ENCODE data around the gene DHRS13.

Gene DHRS13, protein sequence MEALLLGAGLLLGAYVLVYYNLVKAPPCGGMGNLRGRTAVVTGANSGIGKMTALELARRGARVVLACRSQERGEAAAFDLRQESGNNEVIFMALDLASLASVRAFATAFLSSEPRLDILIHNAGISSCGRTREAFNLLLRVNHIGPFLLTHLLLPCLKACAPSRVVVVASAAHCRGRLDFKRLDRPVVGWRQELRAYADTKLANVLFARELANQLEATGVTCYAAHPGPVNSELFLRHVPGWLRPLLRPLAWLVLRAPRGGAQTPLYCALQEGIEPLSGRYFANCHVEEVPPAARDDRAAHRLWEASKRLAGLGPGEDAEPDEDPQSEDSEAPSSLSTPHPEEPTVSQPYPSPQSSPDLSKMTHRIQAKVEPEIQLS

DNA sequence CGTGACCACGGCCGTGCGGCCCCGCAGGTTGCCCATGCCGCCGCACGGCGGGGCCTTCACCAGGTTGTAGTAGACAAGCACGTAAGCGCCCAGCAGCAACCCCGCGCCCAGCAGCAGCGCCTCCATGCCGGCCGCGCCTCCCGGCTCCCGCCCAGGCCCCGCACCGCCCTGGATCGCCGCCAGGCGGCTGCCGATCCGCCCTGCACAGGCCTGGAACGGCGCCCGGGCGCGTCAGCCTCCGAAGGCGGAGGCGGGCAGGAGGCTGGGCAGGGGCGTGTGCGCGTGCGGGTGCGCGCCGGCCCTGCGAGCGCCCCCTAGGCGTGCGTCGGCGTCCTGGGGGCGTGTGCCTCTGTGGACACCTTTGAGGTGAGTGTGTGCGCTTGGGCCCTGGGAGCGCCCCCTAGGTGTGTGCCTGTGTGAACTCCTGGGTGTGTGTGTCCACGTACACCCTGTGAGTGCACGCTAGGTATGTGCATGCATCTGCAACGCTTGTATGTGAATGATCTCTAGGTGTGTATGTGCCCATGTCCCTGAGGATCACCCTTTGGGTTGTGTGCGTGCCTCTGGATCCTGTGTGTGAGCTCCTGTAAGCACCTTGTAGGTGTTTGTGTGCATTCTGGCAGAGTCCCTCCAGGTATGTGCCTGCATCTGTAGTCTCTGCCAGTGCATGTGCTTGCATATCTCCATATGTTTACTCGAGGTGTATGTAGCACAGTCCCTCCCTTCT lies at the start of gene DHRS13:
Gene DHRS13 (minus strand): TSS at position 261 of the 727 bp plus-strand sequence. CDS start 135 bp downstream, at position 126.
- Histone ChIP-seq H3K9ac (ENCODE audit: low read depth, low read length) (peak within 1 kb of the TSS; percentile 91), H3K4me3 (ENCODE audit: low read length) (peak within 1 kb of the TSS; percentile 77), H3K4me1 (ENCODE audit: insufficient read depth, low read length) (peaks cover 10% of the 10 kb centered on the region; the same call in 1 of the 2 replicates), H3K9me3 (ENCODE audit: insufficient read depth, low read depth, low read length) (no peaks in the 10 kb centered on the region), H3K36me3 (ENCODE audit: insufficient read depth, low read depth, low read length) (peaks cover 42% of the 10 kb centered on the region), H3K27me3 (ENCODE audit: insufficient read depth, low read length) (peaks cover 6% of the 10 kb centered on the region; the same call in 1 of the 2 replicates), H3K27ac (ENCODE audit: low read length) (no peak within 1 kb of the TSS)

DNA sequence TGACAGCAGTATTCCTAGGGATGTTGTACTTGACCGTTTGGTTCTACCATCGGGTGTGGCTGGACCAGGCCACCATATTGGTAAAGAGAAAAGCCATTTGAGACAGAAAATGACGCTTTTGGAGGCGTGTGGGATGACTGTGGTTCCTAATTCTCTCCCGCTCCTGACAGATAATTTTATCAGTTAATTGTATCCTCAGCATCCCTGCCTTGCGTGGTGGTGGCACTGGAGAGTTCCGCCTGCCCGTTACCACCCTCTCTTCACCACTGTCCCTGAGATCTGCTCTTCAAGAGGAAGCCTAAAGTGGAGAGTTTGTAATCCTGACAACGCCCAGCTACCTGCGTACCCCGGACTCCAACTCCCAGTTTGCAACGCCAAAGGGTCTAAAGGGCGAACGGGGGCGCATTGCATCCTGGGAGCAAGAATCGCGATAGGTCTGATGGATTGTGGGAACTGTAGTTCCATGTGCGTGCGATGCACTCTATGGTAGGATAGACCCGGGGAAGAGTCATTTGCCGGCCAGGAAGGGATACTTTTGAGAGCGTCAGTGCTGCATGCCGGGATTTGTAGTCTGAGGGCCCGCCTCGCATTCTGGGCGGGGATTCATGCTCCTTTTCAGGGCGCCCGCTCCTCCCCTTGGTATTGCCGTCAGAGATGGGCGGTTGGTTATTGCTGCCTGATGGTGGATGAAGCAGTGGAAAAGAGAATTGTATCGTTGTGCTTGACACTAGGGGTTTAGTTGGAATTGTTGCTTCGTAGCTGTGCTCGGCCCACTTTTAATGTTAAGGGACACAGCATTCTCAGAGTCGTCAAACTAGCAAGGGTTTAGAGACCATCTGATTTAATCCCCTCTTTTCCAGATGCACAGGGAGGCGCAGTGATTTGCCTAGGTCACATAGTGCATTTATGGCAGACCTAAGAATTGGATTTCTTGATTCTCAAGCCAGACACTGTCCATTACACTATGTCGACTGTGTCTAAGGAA lies 49.4 kb upstream of the DHRS13 start:
- no peaks in the 10 kb centered on the region for H3K27me3 ChIP-seq (ENCODE audit: insufficient read depth, low read length)
- H3K36me3 ChIP-seq (ENCODE audit: insufficient read depth, low read depth, low read length) = peaks cover 14% of the 10 kb centered on the region; the same call in 1 of the 2 replicates
- peaks cover 18% of the 10 kb centered on the region for H3K4me1 ChIP-seq (ENCODE audit: insufficient read depth, low read length)
- no peaks in the 10 kb centered on the region for H3K9me3 ChIP-seq (ENCODE audit: insufficient read depth, low read depth, low read length)
- H3K27ac ChIP-seq (ENCODE audit: low read length) = peak overlapping the region; percentile 89
- H3K9ac ChIP-seq (ENCODE audit: low read depth, low read length) = peak overlapping the region; percentile 89
- H3K4me3 ChIP-seq (ENCODE audit: low read length) = peak overlapping the region; percentile 84

DNA sequence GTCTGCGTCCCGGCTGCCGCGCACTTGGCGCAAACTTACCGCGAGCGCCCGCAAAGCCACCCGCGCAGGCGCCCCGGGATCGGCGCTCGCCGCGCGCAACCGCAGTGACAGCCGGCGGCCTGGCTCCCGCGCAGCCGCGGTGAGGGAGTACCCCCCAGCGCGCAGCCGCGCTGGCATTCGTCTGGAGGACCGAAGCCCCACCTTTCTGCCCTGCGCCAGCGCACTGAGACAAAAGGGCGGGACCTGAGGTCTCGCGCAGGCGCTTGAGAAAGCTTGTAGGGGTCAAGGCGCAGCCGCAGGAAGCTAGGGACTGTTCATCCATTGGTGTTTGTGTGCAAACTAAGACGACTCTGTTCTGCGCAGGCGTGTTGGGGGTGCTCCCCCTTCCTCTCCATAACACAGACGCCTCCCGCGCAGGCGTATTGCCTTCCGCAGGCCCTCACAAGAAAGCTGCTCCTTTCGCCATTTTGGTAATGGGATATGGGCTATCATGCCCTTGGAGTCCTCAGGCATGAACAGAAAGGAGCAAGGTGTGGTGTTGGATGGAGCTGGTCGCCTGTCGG lies 48.6 kb upstream of the DHRS13 start, which contains the start of gene PHF12:
Gene PHF12 (minus strand): TSS at position 91 of the 563 bp plus-strand sequence. CDS start 558 bp downstream, outside the sequence.
- H3K27ac ChIP-seq (ENCODE audit: low read length) = peak within 1 kb of the TSS; percentile 89
- peak within 1 kb of the TSS; percentile 97 for H3K9ac ChIP-seq (ENCODE audit: low read depth, low read length)
- peaks cover 18% of the 10 kb centered on the region for H3K4me1 ChIP-seq (ENCODE audit: insufficient read depth, low read length)
- no peaks in the 10 kb centered on the region for H3K27me3 ChIP-seq (ENCODE audit: insufficient read depth, low read length)
- peak within 1 kb of the TSS; percentile 84 for H3K4me3 ChIP-seq (ENCODE audit: low read length)
- no peaks in the 10 kb centered on the region for H3K9me3 ChIP-seq (ENCODE audit: insufficient read depth, low read depth, low read length)
- H3K36me3 ChIP-seq (ENCODE audit: insufficient read depth, low read depth, low read length) = peaks cover 20% of the 10 kb centered on the region; the same call in 1 of the 2 replicates

DNA sequence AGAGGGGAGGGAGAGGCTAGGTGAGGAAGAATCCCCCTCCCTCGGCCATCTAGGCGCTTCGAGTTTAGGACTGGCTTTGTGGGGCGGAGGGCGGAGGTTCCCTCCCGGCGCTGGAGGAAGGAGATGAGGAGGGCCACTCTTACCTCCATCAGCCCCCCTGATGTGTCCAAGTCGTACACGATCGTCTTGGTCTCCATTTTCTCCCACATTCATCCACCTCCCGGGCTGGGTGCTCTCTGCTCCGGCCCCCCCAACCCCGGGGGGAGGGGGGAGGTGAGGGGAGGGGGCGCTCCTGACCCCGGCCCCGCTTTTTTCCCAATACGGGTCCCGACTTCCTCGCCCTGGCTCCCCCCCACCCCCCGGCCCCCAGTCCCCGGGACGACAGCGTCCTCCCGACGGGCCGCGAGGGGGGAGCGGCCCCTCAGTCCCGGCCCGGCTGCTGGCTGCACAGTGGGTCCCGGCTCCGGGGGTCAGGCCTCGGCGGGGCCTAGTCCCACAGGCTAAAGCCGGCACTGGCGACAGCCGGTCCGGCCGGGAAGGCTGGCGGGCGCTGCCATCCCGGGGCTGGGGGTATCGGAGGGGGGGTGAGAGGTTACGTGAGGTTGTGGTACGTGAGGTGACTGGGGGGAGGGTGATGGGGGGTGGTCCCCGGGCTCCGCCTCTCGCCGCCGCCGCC lies 48.0 kb upstream of the DHRS13 start:
- Histone ChIP-seq H3K27me3 (ENCODE audit: insufficient read depth, low read length) (no peaks in the 10 kb centered on the region), H3K9ac (ENCODE audit: low read depth, low read length) (peak overlapping the region; percentile 97), H3K9me3 (ENCODE audit: insufficient read depth, low read depth, low read length) (no peaks in the 10 kb centered on the region), H3K4me3 (ENCODE audit: low read length) (peak overlapping the region; percentile 84), H3K36me3 (ENCODE audit: insufficient read depth, low read depth, low read length) (peaks cover 26% of the 10 kb centered on the region; the same call in 1 of the 2 replicates), H3K4me1 (ENCODE audit: insufficient read depth, low read length) (peaks cover 18% of the 10 kb centered on the region), H3K27ac (ENCODE audit: low read length) (peak overlapping the region; percentile 80)

DNA sequence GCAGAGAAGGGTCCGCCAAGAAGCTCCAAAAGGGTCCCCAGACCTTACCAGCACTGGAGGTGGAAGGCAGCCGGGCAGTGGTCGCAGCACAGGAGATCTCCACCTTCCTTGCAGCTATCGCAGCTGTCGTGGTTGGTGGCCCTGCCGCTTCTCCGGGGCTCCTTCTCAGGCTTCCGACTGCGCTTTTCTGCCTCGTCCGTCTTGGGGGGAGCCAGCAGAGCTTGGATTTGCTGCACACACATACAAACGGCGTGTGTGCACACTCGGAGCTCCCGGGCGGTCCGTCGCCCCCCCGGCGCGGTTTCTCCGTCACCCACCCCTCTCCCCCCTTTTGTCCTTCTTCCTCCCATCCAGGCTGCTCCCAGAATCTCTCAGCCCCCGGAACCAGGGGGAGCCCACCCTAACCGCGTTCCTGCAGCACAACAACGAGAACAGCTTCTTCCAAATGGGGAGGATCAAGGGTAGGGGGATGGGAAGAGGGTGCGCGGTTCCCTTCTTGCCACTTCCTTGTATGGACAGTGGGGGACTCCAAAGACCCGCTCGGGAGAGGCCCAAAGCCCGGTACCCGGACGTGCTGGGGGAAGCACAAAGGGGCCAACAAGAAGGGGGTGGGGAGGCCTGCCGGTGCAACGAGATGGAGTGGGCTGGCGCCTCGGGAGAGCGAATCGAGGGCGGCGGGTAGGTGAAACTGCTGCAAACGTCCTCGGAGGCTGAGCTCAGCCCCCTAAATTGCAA lies 47.3 kb upstream of the DHRS13 start:
- Histone ChIP-seq H3K27ac (ENCODE audit: low read length) (peak overlapping the region; percentile 80), H3K9me3 (ENCODE audit: insufficient read depth, low read depth, low read length) (no peaks in the 10 kb centered on the region), H3K4me1 (ENCODE audit: insufficient read depth, low read length) (peaks cover 18% of the 10 kb centered on the region), H3K27me3 (ENCODE audit: insufficient read depth, low read length) (no peaks in the 10 kb centered on the region), H3K36me3 (ENCODE audit: insufficient read depth, low read depth, low read length) (peaks cover 29% of the 10 kb centered on the region; the same call in 1 of the 2 replicates), H3K9ac (ENCODE audit: low read depth, low read length) (peak overlapping the region; percentile 97), H3K4me3 (ENCODE audit: low read length) (peak overlapping the region; percentile 84)

DNA sequence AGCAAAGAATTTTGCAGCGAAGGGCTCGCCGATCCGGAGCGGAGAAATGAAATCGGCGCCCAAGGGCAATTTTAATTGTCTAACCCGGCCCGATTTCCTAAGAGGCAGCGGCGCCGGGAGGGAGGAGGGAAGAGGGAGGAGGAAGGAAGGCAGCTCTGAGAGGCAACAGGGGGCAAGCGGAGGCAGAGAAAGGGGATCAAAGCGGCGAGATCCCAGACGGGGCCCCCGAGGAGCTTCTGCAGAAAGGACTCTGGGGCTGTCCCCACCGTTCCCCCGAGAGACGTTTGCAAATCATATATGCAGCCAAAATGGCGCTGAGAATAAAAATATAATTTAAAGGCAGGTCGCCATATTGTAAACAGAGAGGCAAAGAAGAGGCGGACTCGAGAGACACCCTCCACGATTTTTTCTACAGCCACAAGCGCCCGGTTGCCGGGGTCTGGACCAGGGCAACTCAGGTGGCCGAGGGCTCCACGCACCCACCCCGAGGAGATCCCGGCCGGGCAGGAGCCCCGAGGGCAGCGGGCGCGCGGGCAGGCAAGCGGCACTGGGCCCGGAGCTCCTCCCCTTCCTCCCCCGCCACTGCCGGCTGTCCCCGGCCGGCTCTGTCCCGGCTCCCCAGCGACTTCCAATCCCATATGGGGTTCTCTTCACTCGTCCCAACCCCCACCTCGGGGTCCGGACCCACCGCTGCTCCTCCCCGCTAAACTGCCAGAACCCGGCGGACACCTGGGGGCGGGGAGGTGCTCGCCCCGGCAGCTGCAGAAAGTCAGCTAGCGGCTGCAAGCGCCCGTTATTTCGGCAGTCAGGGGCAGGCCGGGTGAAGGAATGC lies 46.5 kb upstream of the DHRS13 start:
- H3K4me3 ChIP-seq (ENCODE audit: low read length) = peak overlapping the region; percentile 84
- peaks cover 36% of the 10 kb centered on the region; the same call in 1 of the 2 replicates for H3K36me3 ChIP-seq (ENCODE audit: insufficient read depth, low read depth, low read length)
- H3K27me3 ChIP-seq (ENCODE audit: insufficient read depth, low read length) = no peaks in the 10 kb centered on the region
- no peaks in the 10 kb centered on the region for H3K9me3 ChIP-seq (ENCODE audit: insufficient read depth, low read depth, low read length)
- peaks cover 18% of the 10 kb centered on the region for H3K4me1 ChIP-seq (ENCODE audit: insufficient read depth, low read length)
- H3K9ac ChIP-seq (ENCODE audit: low read depth, low read length) = peak overlapping the region; percentile 97
- H3K27ac ChIP-seq (ENCODE audit: low read length) = peak overlapping the region; percentile 86

DNA sequence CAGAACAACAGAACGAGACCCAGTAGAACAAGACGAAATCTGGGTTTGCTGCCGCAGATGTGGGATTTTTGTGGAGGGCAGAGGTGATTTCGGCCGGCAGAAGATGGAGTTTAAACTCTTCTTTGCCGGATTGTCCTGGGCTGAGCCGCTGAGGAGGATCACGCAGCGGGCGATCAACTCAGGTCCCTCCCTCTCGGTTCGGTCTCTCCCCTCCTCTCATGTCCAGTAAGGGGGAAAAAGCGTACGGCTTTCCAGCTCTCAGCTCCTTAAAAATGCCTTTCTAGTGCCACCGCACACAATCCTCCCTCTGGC lies 46.0 kb upstream of the DHRS13 start:
- H3K4me1 ChIP-seq (ENCODE audit: insufficient read depth, low read length) = peaks cover 18% of the 10 kb centered on the region
- peak overlapping the region; percentile 86 for H3K27ac ChIP-seq (ENCODE audit: low read length)
- no peaks in the 10 kb centered on the region for H3K27me3 ChIP-seq (ENCODE audit: insufficient read depth, low read length)
- H3K9me3 ChIP-seq (ENCODE audit: insufficient read depth, low read depth, low read length) = no peaks in the 10 kb centered on the region
- peaks cover 41% of the 10 kb centered on the region for H3K36me3 ChIP-seq (ENCODE audit: insufficient read depth, low read depth, low read length)
- H3K4me3 ChIP-seq (ENCODE audit: low read length) = peak overlapping the region; percentile 84
- H3K9ac ChIP-seq (ENCODE audit: low read depth, low read length) = peak overlapping the region; percentile 97

DNA sequence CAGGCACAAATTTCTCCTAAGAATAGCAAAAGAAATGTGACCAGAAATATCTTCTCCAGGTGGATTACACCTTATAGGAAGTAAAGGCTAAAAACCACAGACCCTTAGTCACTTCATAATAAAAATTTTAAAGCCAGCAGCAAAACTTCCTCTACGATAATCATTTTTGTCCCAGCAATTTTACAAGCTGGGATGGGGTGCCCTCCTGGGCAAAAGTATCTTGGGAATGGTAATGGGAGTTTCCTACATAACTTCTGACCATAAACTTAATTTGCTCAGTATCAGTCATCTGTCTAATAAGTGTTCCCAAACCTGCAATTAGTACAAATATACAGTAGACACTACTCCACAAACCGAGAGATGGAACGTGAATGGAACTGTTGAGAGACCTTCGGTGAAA lies 45.5 kb upstream of the DHRS13 start:
- Histone ChIP-seq H3K9me3 (ENCODE audit: insufficient read depth, low read depth, low read length) (no peaks in the 10 kb centered on the region), H3K4me1 (ENCODE audit: insufficient read depth, low read length) (peaks cover 18% of the 10 kb centered on the region), H3K4me3 (ENCODE audit: low read length) (peak overlapping the region; percentile 84), H3K36me3 (ENCODE audit: insufficient read depth, low read depth, low read length) (peaks cover 46% of the 10 kb centered on the region), H3K27ac (ENCODE audit: low read length) (peak overlapping the region; percentile 86), H3K9ac (ENCODE audit: low read depth, low read length) (peak overlapping the region; percentile 97; the same call in 1 of the 2 replicates), H3K27me3 (ENCODE audit: insufficient read depth, low read length) (no peaks in the 10 kb centered on the region)

DNA sequence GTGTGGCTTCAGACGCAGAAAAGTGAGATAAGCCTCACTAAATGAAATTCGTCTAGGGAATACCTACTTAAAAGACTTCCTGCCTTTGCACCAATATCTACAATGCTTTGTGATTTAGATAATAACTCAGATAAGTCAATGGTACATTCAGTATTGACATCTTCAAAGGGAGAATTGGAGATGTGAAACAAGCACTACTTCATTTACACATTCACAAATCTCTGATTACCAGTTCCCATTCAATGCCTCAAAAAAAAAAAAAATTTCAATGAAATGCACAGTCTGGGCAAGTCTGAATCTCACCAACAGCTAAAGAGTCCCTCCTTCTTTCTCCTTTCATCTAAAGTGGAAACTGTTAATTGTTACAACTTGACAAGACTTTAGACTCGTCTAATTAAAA lies 44.8 kb upstream of the DHRS13 start:
- Histone ChIP-seq H3K4me1 (ENCODE audit: insufficient read depth, low read length) (peaks cover 12% of the 10 kb centered on the region), H3K4me3 (ENCODE audit: low read length) (peak overlapping the region; percentile 84), H3K27me3 (ENCODE audit: insufficient read depth, low read length) (no peaks in the 10 kb centered on the region), H3K9me3 (ENCODE audit: insufficient read depth, low read depth, low read length) (no peaks in the 10 kb centered on the region), H3K27ac (ENCODE audit: low read length) (no peak overlapping the region), H3K36me3 (ENCODE audit: insufficient read depth, low read depth, low read length) (peaks cover 52% of the 10 kb centered on the region), H3K9ac (ENCODE audit: low read depth, low read length) (peak overlapping the region; percentile 97; the same call in 1 of the 2 replicates)
